RWPE1 (cell line): ENCODE results near the gene KAT14.
"Not testable (repeated sequence)": the region's sequence is repeated elsewhere in the genome, so short reads cannot be mapped to it uniquely, and the experiment has no call there.

ENCODE experiments used
- CTCF ChIA-PET: fragments of 350-600 bp; sonication (Branson Sonifier 250); formaldehyde crosslinking; extraction: SDS; loops from one replicate; lab custom pipeline; 2021; lab: Yijun Ruan, JAX
- POLR2A ChIA-PET: fragments of 400-600 bp; formaldehyde crosslinking; extraction: SDS; loops from one replicate; lab custom pipeline; 2020; ENCODE audit warnings: antibody characterized with exemption; ENCODE audit not compliant: low non-redundant PET; lab: Yijun Ruan, JAX
- DNase-seq: peaks from one replicate; pipeline ENCODE4 v3.0.0; 2012; ENCODE audit warnings: low spot score
- H3K27ac ChIP-seq: fragments of 450-650 bp; 2 replicates; pipeline ENCODE4 v1.5.1; 2017
- TF ChIP-seq, protein P1 (sequence below): fragments of 450-650 bp; conservative IDR thresholded peaks from 2 replicates; pipeline ENCODE4 v1.5.1; 2017; ENCODE audit warnings: low read depth, mild to moderate bottlenecking

KAT14 gene

DNA sequence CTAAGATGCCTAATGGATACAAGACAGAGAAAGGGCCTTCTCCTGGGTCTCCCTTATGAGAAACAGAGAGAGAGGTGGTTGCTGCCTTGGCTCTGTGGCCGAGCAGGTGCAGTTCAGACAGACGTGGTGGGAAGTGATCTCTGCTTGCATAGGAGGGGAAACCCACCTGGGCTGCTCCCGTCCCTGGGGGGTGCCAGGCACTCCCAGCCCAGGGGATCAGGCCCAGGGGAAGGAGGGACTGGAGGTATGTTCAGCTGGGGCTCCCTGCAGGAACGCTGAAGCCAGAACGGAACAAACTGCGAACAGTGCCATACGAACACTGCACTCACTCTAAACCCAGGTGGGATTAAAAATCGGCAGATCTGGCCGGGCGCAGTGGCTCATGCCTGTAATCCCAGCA, 44.3 kb upstream of the KAT14 start:
- H3K27ac ChIP-seq, result no peak overlapping the region
- POLR2A ChIA-PET, result no interaction called here
- DNase-seq, result no peak
- TF ChIP-seq, protein P1, sequence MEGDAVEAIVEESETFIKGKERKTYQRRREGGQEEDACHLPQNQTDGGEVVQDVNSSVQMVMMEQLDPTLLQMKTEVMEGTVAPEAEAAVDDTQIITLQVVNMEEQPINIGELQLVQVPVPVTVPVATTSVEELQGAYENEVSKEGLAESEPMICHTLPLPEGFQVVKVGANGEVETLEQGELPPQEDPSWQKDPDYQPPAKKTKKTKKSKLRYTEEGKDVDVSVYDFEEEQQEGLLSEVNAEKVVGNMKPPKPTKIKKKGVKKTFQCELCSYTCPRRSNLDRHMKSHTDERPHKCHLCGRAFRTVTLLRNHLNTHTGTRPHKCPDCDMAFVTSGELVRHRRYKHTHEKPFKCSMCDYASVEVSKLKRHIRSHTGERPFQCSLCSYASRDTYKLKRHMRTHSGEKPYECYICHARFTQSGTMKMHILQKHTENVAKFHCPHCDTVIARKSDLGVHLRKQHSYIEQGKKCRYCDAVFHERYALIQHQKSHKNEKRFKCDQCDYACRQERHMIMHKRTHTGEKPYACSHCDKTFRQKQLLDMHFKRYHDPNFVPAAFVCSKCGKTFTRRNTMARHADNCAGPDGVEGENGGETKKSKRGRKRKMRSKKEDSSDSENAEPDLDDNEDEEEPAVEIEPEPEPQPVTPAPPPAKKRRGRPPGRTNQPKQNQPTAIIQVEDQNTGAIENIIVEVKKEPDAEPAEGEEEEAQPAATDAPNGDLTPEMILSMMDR, result no peak
- CTCF ChIA-PET, result no interaction called here

DNA sequence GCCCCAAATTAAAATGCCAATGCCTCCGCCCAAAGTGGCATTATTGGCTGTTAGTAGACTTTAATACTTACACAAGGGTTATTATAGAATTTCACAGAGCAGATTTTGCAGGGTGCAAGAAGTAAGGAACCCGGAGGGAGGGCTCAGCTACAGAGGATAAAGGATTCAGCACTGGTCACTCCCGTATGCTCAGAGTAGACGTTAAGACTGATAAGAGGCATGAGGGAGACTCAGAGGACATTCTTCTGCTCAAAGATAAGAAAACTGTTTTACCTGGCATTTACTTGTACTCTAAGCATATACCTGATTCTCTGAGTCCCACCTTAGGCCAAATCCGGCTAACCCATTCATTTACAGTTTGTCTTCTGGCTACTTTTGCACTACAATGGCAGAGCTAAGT, 43.5 kb upstream of the KAT14 start:
- ChIA-PET CTCF (no interaction called here), POLR2A (no interaction called here)
- no peak overlapping the region for H3K27ac ChIP-seq
- TF ChIP-seq, protein P1, result no peak
- DNase-seq, result no peak

DNA sequence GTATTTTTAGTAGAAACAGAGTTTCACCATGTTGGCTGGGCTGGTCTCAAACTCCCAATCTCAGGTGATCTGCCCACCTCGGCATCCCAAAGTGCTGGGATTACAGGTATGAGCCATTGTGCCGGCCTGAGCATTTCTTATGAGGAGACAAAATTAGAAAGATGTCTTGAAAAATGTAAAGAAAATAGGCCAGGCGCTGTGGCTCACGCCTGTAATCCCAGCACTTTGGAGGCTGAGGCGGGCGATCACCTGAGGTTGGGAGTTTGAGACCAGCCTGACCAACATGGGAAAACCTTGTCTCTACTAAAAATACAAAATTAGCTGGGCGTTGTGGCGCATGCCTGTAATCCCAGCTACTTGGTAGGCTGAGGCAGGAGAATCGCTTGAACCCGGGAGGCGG, 37.1 kb upstream of the KAT14 start:
- POLR2A ChIA-PET, CTCF ChIA-PET, DNase-seq, H3K27ac ChIP-seq: not testable (repeated sequence)

DNA sequence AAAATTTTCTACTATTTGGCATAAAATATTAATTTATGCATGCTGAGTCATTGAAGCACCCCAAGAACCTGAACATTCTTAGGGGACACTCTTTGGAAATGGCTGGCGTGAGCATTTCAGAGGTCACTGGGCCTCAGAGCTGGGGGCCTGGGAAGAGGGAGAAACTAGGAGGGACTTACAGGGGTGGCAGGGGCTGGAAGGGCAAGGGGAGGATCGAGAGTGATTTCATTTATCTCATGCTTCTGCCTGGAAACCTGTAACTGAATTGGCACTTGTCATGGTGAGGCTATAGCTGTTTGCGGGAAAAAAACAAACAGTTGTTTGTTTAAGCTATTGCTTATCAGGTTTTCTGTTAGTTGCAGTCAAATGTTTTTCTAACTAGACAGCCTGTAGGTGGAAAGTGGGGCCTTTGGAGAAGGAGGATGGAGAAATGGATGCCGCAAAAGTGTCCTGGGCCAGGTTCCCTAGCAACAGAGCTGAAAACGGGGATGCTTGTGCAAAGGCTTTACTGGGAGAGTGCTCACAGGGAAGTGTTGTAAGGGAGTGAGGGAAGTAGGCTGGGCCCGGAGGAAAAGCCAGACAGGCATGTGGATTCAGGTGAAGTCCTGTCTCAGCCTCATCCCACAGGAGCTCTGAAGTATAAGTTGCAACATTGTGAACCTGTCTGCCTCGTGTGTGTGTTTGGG, 36.4 kb upstream of the KAT14 start:
- DNase-seq, result no peak
- no peak overlapping the region for H3K27ac ChIP-seq
- TF ChIP-seq, protein P1, result no peak
- ChIA-PET CTCF (interaction anchor here (0.9 kb wide), 1 partner anchor 28 kb away, joined by 4 read pairs; no protein-coding TSS in a partner anchor), POLR2A (no interaction called here)

DNA sequence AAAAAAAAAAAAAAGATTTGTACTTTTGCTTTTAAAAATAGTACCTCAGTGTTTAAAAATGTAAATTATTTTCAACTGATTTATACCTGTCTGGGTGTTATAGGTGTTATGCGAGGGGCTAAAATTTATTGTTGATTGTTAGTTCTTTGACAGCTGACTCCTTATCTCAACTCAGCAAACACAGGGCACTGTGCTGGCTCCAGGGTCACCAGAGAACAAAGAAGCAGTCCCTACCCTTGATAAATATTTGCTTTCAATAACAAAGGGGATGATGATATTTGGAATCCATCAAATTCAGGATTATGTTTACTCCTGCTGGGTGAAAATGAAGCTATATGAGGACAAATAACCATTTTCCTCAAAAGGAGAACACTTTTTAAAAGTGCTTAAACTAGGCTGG, 34.2 kb upstream of the KAT14 start:
- DNase-seq, result no peak
- TF ChIP-seq, protein P1, result no peak
- CTCF ChIA-PET, result interaction anchor here (0.7 kb wide), 1 partner anchor 86 kb away, joined by 6 read pairs; no protein-coding TSS in a partner anchor
- POLR2A ChIA-PET, result no interaction called here
- no peak overlapping the region for H3K27ac ChIP-seq

DNA sequence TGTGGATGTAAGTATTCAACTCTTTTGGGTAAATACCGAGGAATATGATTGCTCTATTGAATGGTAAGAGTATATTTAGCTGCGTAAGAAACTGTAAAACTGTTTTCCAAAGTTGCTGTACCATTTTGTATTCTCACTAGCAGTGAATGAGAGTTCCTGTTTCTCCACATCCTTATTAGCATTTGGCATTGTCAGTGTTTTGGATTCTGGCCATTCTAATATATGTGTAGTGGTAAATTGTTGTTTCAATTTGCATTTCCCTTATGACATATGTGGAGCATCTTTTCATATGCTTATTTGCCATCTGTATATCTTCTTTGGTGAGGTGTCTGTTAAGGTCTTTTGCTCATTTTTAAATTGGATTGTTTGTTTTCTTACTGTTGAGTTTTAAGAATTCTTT, 29.3 kb upstream of the KAT14 start:
- TF ChIP-seq, protein P1, result no peak
- DNase-seq, result no peak
- H3K27ac ChIP-seq, result no peak overlapping the region
- ChIA-PET POLR2A (no interaction called here), CTCF (interaction anchor here (1.4 kb wide), 1 partner anchor 17 kb away, joined by 5 read pairs; no protein-coding TSS in a partner anchor)

DNA sequence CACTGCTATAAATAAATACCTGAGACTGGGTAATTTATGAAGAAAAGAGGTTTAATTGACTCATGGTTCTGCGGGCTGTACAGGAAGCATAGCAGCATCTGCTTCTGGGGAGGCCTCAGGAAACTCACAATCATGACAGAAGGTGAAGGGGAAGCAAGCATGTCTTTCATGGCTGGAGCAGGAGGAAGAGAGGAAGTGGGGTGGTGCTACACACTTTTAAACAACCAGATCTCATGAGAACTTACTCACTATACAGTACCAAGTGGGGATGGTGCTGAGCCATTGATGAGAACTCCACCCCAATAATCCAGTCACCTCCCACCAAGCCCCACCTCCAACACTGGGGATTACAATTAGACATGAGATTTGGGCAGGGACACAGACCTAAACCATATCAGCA, 9.1 kb upstream of the KAT14 start:
- CTCF ChIA-PET, POLR2A ChIA-PET, DNase-seq, H3K27ac ChIP-seq: not testable (repeated sequence)
